ENCODE measurements around the gene LYPD6.

LYPD6 gene

GRCh38 chr2:149399934-149400615, 69.7 kb downstream of the LYPD6 start:
- Histone ChIP-seq H3K9ac (no peak overlapping the region), H2AFZ (no peak overlapping the region), H3K27me3 (ENCODE audit: control insufficient read depth, insufficient read depth, low read length) (no peaks in the 10 kb centered on the region), H3K4me1 (no peaks in the 10 kb centered on the region), H3K9me3 (ENCODE audit: control insufficient read depth, low read length) (no peaks in the 10 kb centered on the region), H3K36me3 (ENCODE audit: control insufficient read depth, insufficient read depth, low read length) (no peaks in the 10 kb centered on the region), H3K27ac (no peak overlapping the region), H3K4me3 (ENCODE audit: low read depth, low read length) (no peak overlapping the region), H3K79me2 (no peaks in the 10 kb centered on the region), H3K4me2 (ENCODE audit: low read length) (no peak overlapping the region)
- no peak for TF ChIP-seq CTCF (IDR thresholded peaks at IDR 0.05)

- Histone ChIP-seq H3K9me3 (ENCODE audit: control insufficient read depth, low read length) (no peaks in the 10 kb centered on the region), H2AFZ (no peak overlapping the region), H3K36me3 (ENCODE audit: control insufficient read depth, insufficient read depth, low read length) (no peaks in the 10 kb centered on the region), H3K4me3 (ENCODE audit: low read depth, low read length) (no peak overlapping the region), H3K4me2 (ENCODE audit: low read length) (no peak overlapping the region), H3K27ac (no peak overlapping the region), H3K27me3 (ENCODE audit: control insufficient read depth, insufficient read depth, low read length) (no peaks in the 10 kb centered on the region), H3K4me1 (no peaks in the 10 kb centered on the region), H3K79me2 (no peaks in the 10 kb centered on the region), H3K9ac (no peak overlapping the region)
- no peak for TF ChIP-seq CTCF (IDR thresholded peaks at IDR 0.05)
Measured at GRCh38 chr2:149400997-149401396, 70.6 kb downstream of the LYPD6 start.

- no peak overlapping the region for H3K4me3 ChIP-seq (ENCODE audit: low read depth, low read length)
- no peaks in the 10 kb centered on the region for H3K9me3 ChIP-seq (ENCODE audit: control insufficient read depth, low read length)
- H3K36me3 ChIP-seq (ENCODE audit: control insufficient read depth, insufficient read depth, low read length): no peaks in the 10 kb centered on the region
- TF ChIP-seq CTCF (IDR thresholded peaks at IDR 0.05): no peak
- no peak overlapping the region for H3K4me2 ChIP-seq (ENCODE audit: low read length)
- no peak overlapping the region for H3K27ac ChIP-seq
- no peaks in the 10 kb centered on the region for H3K4me1 ChIP-seq
- H3K79me2 ChIP-seq: no peaks in the 10 kb centered on the region
- no peak overlapping the region for H3K9ac ChIP-seq
- no peak overlapping the region for H2AFZ ChIP-seq
- H3K27me3 ChIP-seq (ENCODE audit: control insufficient read depth, insufficient read depth, low read length): no peaks in the 10 kb centered on the region
Measured at GRCh38 chr2:149409506-149409905, 79.1 kb downstream of the LYPD6 start.

GRCh38 chr2:149410701-149411484, 80.5 kb downstream of the LYPD6 start:
- no peak for TF ChIP-seq CTCF (IDR thresholded peaks at IDR 0.05)
- no peak overlapping the region for H3K27ac ChIP-seq

More at GRCh38 chr2:149410701-149411484, 80.5 kb downstream of the LYPD6 start:
- H3K79me2 ChIP-seq: no peaks in the 10 kb centered on the region
- H3K4me1 ChIP-seq: no peaks in the 10 kb centered on the region
- H3K36me3 ChIP-seq (ENCODE audit: control insufficient read depth, insufficient read depth, low read length): no peaks in the 10 kb centered on the region
- no peak overlapping the region for H3K4me2 ChIP-seq (ENCODE audit: low read length)
- H2AFZ ChIP-seq: no peak overlapping the region
- H3K27me3 ChIP-seq (ENCODE audit: control insufficient read depth, insufficient read depth, low read length): no peaks in the 10 kb centered on the region
- no peak overlapping the region for H3K9ac ChIP-seq
- H3K9me3 ChIP-seq (ENCODE audit: control insufficient read depth, low read length): no peaks in the 10 kb centered on the region
- no peak overlapping the region for H3K4me3 ChIP-seq (ENCODE audit: low read depth, low read length)
